ENCODE data around the gene PLLP. TPM values are rescaled to one million over a fixed set of nuclear protein-coding genes. Genes with fewer than 3 reads are reported as not detected.

The PLLP gene
- total RNA-seq, 1 donor from 2014 or later = 44.0 TPM

DNA sequence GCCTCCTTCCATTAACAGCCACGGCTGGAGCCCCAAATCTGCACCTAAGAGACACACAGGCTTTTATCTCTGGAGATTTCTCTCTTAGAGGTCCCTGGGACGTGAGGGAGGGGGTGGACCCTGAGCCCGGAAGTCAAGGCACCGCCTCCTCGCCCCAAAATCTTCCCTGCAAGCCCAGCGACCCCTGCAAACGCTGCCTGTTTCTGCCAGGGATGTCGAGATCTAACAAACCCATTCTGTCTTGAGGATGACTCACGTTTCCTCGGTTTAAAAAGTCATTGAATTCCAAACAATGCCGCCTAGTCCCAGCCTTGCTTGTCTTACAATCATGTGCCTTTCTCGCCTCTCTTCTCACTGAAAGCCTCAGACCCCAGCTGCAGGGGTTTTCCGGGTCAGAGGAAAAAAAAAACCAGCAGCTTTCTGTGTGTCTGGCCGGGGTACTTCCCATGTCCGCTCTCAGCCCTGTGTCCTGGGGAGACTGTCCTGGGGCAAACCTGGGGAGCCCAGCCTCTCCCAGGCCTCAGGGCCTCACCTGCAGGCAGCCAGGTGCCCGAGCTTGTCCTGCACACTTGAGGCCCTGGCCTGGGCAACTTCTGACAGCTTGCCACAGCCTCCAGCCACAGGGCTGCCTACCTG is 24.1 kb downstream of the PLLP start:
- TF ChIP-seq CTCF (IDR thresholded peaks at IDR 0.05) = no peak
- TF ChIP-seq POLR2A (IDR thresholded peaks at IDR 0.05) = no peak
- peak in 1 of 2 donors; percentile 72 for TF ChIP-seq POLR2AphosphoS5 (IDR thresholded peaks at IDR 0.05; ENCODE audit: insufficient read depth in 1 of 2, low read depth in 1 of 2)
- Histone ChIP-seq H3K4me3 (no peak overlapping the region), H3K27me3 (no peaks in the 10 kb centered on the region), H3K36me3 (peaks cover 0 to under 1% of the 10 kb centered on the region in 2 donors), H3K27ac (peak overlapping the region; percentile 69), H3K4me1 (peaks cover 53% of the 10 kb centered on the region), H3K9me3 (no peaks in the 10 kb centered on the region)
- intact Hi-C loops (cut with DNase I) = no loop called here
- no peak for DNase-seq (ENCODE audit: extremely low spot score in 2 of 2)

- Histone ChIP-seq H3K27ac (no peak overlapping the region), H3K36me3 (peaks cover 0 to 14% of the 10 kb centered on the region in 2 donors), H3K4me3 (no peak overlapping the region), H3K9me3 (no peaks in the 10 kb centered on the region), H3K4me1 (peaks cover 42% of the 10 kb centered on the region), H3K27me3 (no peaks in the 10 kb centered on the region)
- DNase-seq (ENCODE audit: extremely low spot score in 2 of 2) = no peak
- intact Hi-C loops (cut with DNase I) = no loop called here
- TF ChIP-seq CTCF (IDR thresholded peaks at IDR 0.05) = no peak
- TF ChIP-seq POLR2A (IDR thresholded peaks at IDR 0.05) = no peak
- TF ChIP-seq POLR2AphosphoS5 (IDR thresholded peaks at IDR 0.05; ENCODE audit: insufficient read depth in 1 of 2, low read depth in 1 of 2) = no peak
Observed at GRCh38 chr16:57258910-57259475, 25.5 kb downstream of the PLLP start.

DNA sequence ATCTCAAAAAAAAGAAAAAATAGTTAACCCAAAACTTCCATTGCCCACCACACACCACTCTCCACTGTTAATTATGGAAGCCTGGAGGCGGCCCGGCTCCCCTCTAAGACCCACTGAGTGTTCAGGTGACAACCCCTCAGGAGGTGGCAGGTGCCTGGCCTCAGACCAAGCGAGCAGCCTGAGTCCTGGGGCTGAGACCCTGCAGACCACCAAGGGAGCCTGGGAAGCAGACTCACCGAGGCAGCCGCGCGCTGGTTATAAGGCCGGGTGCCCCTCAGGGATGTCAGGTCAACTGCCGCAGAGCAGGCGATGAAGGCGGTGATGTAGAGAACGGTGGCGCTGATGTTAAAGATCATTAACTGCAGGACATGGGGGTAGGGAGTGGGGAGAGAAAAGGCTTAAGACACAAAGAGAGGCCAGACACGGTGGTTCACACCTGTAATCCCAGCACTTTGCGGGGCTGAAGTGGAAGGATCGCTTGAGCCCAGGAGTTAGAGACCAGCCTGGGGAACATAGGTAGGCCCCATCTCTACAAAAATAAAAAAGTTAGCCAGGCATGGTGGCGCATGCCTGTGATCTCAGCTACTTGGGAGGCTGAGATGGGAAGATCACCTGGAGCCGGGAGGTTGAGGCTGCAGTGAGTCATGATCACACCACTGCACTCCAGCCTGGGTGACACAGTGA is 26.1 kb downstream of the PLLP start:
- Histone ChIP-seq H3K36me3 (peaks cover 0 to 18% of the 10 kb centered on the region in 2 donors), H3K27me3 (no peaks in the 10 kb centered on the region), H3K4me1 (peaks cover 38% of the 10 kb centered on the region), H3K9me3 (no peaks in the 10 kb centered on the region), H3K4me3 (no peak overlapping the region), H3K27ac (no peak overlapping the region)
- TF ChIP-seq POLR2A (IDR thresholded peaks at IDR 0.05) = no peak
- no peak for TF ChIP-seq CTCF (IDR thresholded peaks at IDR 0.05)
- TF ChIP-seq POLR2AphosphoS5 (IDR thresholded peaks at IDR 0.05; ENCODE audit: insufficient read depth in 1 of 2, low read depth in 1 of 2) = no peak
- intact Hi-C loops (cut with DNase I) = no loop called here
- DNase-seq (ENCODE audit: extremely low spot score in 2 of 2) = no peak

DNA sequence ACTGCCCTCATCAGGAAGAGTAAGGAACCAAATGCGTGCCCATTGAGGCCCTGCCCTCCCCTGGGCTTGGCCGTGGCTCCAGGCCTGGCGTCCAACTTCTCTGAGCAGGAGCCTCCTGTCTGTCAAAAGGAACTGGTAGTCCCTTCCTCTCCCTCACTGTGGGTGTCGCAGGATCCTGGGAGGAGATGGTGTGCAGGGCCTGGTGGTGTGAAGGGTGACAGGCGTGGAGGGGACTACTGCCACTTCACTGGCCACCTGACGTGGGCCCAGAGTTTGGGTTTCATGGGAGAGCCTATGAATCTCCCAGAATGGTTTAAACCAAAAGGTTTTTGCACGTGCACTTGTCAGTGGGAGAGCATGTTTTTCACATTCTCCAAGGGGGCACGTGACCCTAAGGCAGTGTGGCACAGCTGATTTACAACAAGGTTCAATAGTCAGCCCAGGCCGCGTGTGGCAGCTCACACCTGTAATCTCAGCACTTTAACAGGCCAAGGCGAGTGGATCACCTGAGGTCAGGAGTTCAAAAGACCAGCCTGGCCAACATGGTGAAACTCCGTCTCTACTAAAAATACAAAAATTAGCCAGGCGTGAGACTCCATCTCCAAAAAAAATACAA is 26.9 kb downstream of the PLLP start:
- intact Hi-C loops (cut with DNase I) = no loop called here
- DNase-seq (ENCODE audit: extremely low spot score in 2 of 2) = no peak
- no peak overlapping the region for H3K4me3 ChIP-seq
- no peaks in the 10 kb centered on the region for H3K27me3 ChIP-seq
- no peaks in the 10 kb centered on the region for H3K9me3 ChIP-seq
- H3K36me3 ChIP-seq = peaks cover 0 to 26% of the 10 kb centered on the region in 2 donors
- no peak overlapping the region for H3K27ac ChIP-seq
- H3K4me1 ChIP-seq = peaks cover 31% of the 10 kb centered on the region
- TF ChIP-seq POLR2A (IDR thresholded peaks at IDR 0.05) (no peak), CTCF (IDR thresholded peaks at IDR 0.05) (no peak), POLR2AphosphoS5 (IDR thresholded peaks at IDR 0.05; ENCODE audit: insufficient read depth in 1 of 2, low read depth in 1 of 2) (no peak)
